Amniotic epithelial cell (primary cell): ENCODE results near the gene FRG2.
"Not testable (repeated sequence)": the region's sequence is repeated elsewhere in the genome, so short reads cannot be mapped to it uniquely, and the experiment has no call there.

Experiments
- DNase-seq: peaks from one replicate; pipeline ENCODE4 v3.0.0-alpha.2; 2010; ENCODE audit warnings: low read depth

FRG2 gene

GRCh38 chr4:190027156-190027555, at the start of gene FRG2:
Gene FRG2, minus strand, starts transcription at chr4:190027256. Its CDS starts 52 bp downstream, at chr4:190027204.
- DNase-seq = not testable (repeated sequence)

GRCh38 chr4:190068351-190068750, 41.3 kb upstream of the FRG2 start:
- DNase-seq = not testable (repeated sequence)

- DNase-seq = not testable (repeated sequence)
Measured at GRCh38 chr4:190064805-190065204, 37.7 kb upstream of the FRG2 start.

GRCh38 chr4:190064342-190064741, 37.3 kb upstream of the FRG2 start, which contains the start of gene DBET:
Gene DBET, plus strand, starts transcription at chr4:190064502.
- not testable (repeated sequence) for DNase-seq

GRCh38 chr4:190058997-190059396, 31.9 kb upstream of the FRG2 start:
- DNase-seq = not testable (repeated sequence)

- not testable (repeated sequence) for DNase-seq
Measured at GRCh38 chr4:190049378-190050239, 22.6 kb upstream of the FRG2 start.

GRCh38 chr4:190047627-190048026, 20.6 kb upstream of the FRG2 start:
- DNase-seq = not testable (repeated sequence)

- DNase-seq = not testable (repeated sequence)
Measured at GRCh38 chr4:190040873-190041272, 13.8 kb upstream of the FRG2 start.

- not testable (repeated sequence) for DNase-seq
Measured at GRCh38 chr4:190037704-190038388, 10.8 kb upstream of the FRG2 start.

GRCh38 chr4:190031264-190031663, 4.2 kb upstream of the FRG2 start:
- not testable (repeated sequence) for DNase-seq

GRCh38 chr4:190022614-190023281, 4.3 kb downstream of the FRG2 start:
- not testable (repeated sequence) for DNase-seq

GRCh38 chr4:190021973-190022372, 5.1 kb downstream of the FRG2 start:
- not testable (repeated sequence) for DNase-seq

GRCh38 chr4:190020790-190021717, 6.0 kb downstream of the FRG2 start:
- DNase-seq = peak; percentile 21

- not testable (repeated sequence) for DNase-seq
Measured at GRCh38 chr4:190019859-190020463, 7.1 kb downstream of the FRG2 start.

GRCh38 chr4:190019023-190019858, 7.8 kb downstream of the FRG2 start:
- DNase-seq = no peak

- no peak for DNase-seq
Measured at GRCh38 chr4:190018201-190018920, 8.7 kb downstream of the FRG2 start.

- no peak for DNase-seq
Measured at GRCh38 chr4:190017357-190018200, 9.5 kb downstream of the FRG2 start.
